Liver (tissue), 9 donors: ENCODE data around the gene GALNTL6. TPM values are rescaled to one million over a fixed set of nuclear protein-coding genes. Genes with fewer than 3 reads are reported as not detected.

Experiments used
- DNase-seq: peaks from one replicate; pipeline ENCODE4 v3.0.0-alpha.2; 2017; ENCODE audit warnings: low spot score
- H3K27ac ChIP-seq, 2 donors: one replicate each; pipeline ENCODE4 v1.7.0; 2013; ENCODE audit warnings: inconsistent platforms in 2 of 2, low read length in 2 of 2, control low read depth in 1 of 2, low read depth in 1 of 2, mild to moderate bottlenecking in 1 of 2
- H3K27me3 ChIP-seq, 4 donors: one replicate each; pipeline versions ENCODE4 v1.6.1 to v1.7.0; 2013; ENCODE audit warnings: low read length in 3 of 4, inconsistent platforms in 1 of 4, mild to moderate bottlenecking in 1 of 4, moderate library complexity in 1 of 4; ENCODE audit not compliant: control insufficient read depth in 4 of 4, insufficient read depth in 4 of 4
- H3K36me3 ChIP-seq, 4 donors: one replicate each; pipeline versions ENCODE4 v1.6.1 to v1.7.0; 2013; ENCODE audit warnings: low read length in 3 of 4, mild to moderate bottlenecking in 3 of 4, low read depth in 1 of 4, moderate library complexity in 1 of 4; ENCODE audit not compliant: control insufficient read depth in 4 of 4, insufficient read depth in 3 of 4
- H3K4me1 ChIP-seq, 4 donors: one replicate each; pipeline versions ENCODE4 v1.6.1 to v1.7.0; 2013; ENCODE audit warnings: low read length in 3 of 4, mild to moderate bottlenecking in 3 of 4, moderate library complexity in 1 of 4; ENCODE audit not compliant: control insufficient read depth in 4 of 4, insufficient read depth in 4 of 4
- H3K4me3 ChIP-seq, 3 donors: one replicate each; pipeline versions ENCODE4 v1.6.1 to v1.7.0; 2013; ENCODE audit warnings: low read length in 3 of 3, control low read depth in 1 of 3, low read depth in 1 of 3, mild to moderate bottlenecking in 1 of 3
- H3K9ac ChIP-seq, 2 donors: one replicate each; pipeline ENCODE4 v1.7.0; 2013; ENCODE audit warnings: low read length in 2 of 2, mild to moderate bottlenecking in 2 of 2, moderate library complexity in 2 of 2, control low read depth in 1 of 2, low read depth in 1 of 2
- H3K9me3 ChIP-seq, 4 donors: one replicate each; pipeline versions ENCODE4 v1.6.1 to v1.7.0; 2013; ENCODE audit warnings: low read length in 3 of 4; ENCODE audit not compliant: control insufficient read depth in 4 of 4
- EGR1 ChIP-seq, 2 donors: IDR thresholded peaks; 2 replicates each; pipeline ENCODE4 v1.6.1; 2016 to 2018; ENCODE audit warnings: antibody characterized with exemption in 2 of 2, low read depth in 2 of 2
- GABPA ChIP-seq, 2 donors: IDR thresholded peaks in 1 of 2; conservative IDR thresholded peaks in 1 of 2; 2 replicates each; pipeline ENCODE4 v1.6.1; 2016; ENCODE audit warnings: antibody characterized with exemption in 2 of 2, mild to moderate bottlenecking in 1 of 2, moderate library complexity in 1 of 2
- HNF4A ChIP-seq, 2 donors: conservative IDR thresholded peaks; 2 replicates each; pipeline ENCODE4 v1.6.1; 2016; ENCODE audit warnings: antibody characterized with exemption in 2 of 2, mild to moderate bottlenecking in 2 of 2
- HNF4G ChIP-seq: IDR thresholded peaks from 2 replicates; pipeline ENCODE4 v1.6.1; 2016; ENCODE audit warnings: antibody characterized with exemption
- YY1 ChIP-seq: IDR thresholded peaks from 2 replicates; pipeline ENCODE4 v1.6.1; 2016; ENCODE audit warnings: antibody characterized with exemption, mild to moderate bottlenecking
- WGBS: extraction: QIAGEN DNeasy Blood & Tissue Kit; methylation state at CpG from one replicate; pipeline ENCODE4 v1.1.7; 2013; 5-methylcytosine and 5-hydroxymethylcytosine counted together
- polyA plus RNA-seq, 2 donors: library from polyadenylated mRNA; stranded (reverse) in 1 of 2; unstranded in 1 of 2; fragments of 200-250 nt in 1 of 2; fragments of >200 nt in 1 of 2; fragmentation: Nextera tagmentation in 1 of 2; extraction: Ambion mirVana in 1 of 2; gene quantifications; one replicate each; pipeline versions ENCODE4 v1.2.1 to v1.2.3, GENCODE V29; 2013 to 2015
- total RNA-seq, 2 donors: library from RNA; depleted of rRNA; stranded (reverse); fragments of >200 nt; gene quantifications; one replicate each; pipeline ENCODE4 v1.2.3, GENCODE V29; 2014
- TF ChIP-seq, protein P1 (sequence below): IDR thresholded peaks from 2 replicates; pipeline ENCODE4 v1.6.1; 2016; ENCODE audit warnings: antibody characterized with exemption
- TF ChIP-seq, protein P2 (sequence below): IDR thresholded peaks from 2 replicates; pipeline ENCODE4 v1.6.1; 2016; ENCODE audit warnings: antibody characterized with exemption, mild to moderate bottlenecking
- donor health status: healthy.
- donor health status: healthy.
- donor health status: healthy.
- donor health status: healthy.
- donor health status: healthy.

GALNTL6 gene
- total and polyA plus RNA-seq, 4 donors, result 0.06 to 0.08 TPM; not detected in 2

DNA sequence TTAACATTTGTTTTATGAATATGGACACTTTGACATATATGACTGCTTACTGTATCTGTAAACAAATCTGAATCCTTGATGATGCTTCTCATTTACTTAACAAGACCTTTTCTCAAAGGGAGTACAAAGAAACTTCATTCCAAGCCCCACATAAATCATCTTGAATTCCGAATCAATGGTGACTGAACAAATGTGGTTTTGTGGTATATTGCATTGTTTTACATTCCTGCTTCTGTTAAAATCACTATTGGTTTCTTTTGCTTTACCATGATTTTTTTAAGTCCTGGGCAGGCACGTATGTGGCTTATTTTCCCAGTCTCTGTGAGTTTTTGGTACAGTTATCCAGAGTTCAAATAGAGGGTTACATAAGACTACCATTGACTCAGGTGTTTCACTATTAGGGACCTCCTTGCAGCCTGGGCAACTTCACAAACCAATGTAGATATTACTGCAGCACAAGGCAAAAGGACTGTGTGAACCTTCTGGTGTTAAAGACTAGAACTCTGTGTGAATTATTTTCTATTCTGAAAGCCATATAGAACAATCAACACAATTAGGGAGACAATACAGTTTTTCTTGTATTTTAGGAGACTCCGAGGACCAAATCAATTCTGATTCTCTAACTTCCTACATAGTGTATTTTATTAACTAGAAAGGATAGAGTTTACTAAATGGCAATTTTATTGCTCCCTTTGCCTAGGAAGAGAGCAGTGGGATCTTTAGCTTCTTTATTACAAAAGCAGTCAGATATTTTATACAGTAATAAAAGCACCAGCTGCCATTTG lies 196.4 kb downstream of the GALNTL6 start:
- DNase-seq, result no peak
- Histone ChIP-seq H3K9ac (no peak overlapping the region), H3K36me3 (no peaks in the 10 kb centered on the region), H3K9me3 (no peaks in the 10 kb centered on the region), H3K4me1 (no peaks in the 10 kb centered on the region), H3K4me3 (no peak overlapping the region), H3K27me3 (no peaks in the 10 kb centered on the region), H3K27ac (no peak overlapping the region)
- TF ChIP-seq HNF4G (no peak), HNF4A (conservative IDR thresholded peaks at IDR 0.05) (no peak), GABPA (IDR thresholded peaks at IDR 0.05 in 1 of 2, conservative IDR thresholded peaks at IDR 0.05 in 1 of 2) (no peak), YY1 (no peak)
- WGBS, result 66% methylated on average over 3 of the region's 3 CpGs

DNA sequence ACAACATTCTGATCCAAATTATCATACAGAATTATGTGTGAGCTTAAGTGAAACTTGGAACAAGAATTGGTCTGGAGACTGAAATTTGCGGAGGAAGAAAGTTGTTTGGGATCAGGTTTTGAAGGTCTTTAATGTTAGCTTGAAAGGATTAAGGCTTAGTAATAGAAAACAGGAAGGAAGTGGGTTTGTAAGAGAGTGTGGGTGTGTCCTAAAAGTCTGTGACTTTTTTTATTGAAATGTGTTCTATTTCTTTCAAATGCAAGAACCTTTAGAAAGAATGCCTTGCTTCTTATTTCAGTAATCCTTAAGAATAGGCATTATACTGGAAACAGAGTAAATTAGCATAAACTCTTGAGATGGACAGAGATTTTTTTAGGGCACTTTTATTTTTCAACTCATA lies 198.0 kb downstream of the GALNTL6 start:
- Histone ChIP-seq H3K4me3 (no peak overlapping the region), H3K9ac (no peak overlapping the region), H3K4me1 (no peaks in the 10 kb centered on the region), H3K36me3 (no peaks in the 10 kb centered on the region), H3K27me3 (no peaks in the 10 kb centered on the region), H3K9me3 (no peaks in the 10 kb centered on the region), H3K27ac (no peak overlapping the region)
- no peak for DNase-seq
- 64% methylated on average over 1 of the region's 1 CpG for WGBS
- TF ChIP-seq HNF4G, result no peak
- no peak for TF ChIP-seq EGR1 (IDR thresholded peaks at IDR 0.05; ENCODE audit: low read depth in 2 of 2)
- TF ChIP-seq, protein P1, sequence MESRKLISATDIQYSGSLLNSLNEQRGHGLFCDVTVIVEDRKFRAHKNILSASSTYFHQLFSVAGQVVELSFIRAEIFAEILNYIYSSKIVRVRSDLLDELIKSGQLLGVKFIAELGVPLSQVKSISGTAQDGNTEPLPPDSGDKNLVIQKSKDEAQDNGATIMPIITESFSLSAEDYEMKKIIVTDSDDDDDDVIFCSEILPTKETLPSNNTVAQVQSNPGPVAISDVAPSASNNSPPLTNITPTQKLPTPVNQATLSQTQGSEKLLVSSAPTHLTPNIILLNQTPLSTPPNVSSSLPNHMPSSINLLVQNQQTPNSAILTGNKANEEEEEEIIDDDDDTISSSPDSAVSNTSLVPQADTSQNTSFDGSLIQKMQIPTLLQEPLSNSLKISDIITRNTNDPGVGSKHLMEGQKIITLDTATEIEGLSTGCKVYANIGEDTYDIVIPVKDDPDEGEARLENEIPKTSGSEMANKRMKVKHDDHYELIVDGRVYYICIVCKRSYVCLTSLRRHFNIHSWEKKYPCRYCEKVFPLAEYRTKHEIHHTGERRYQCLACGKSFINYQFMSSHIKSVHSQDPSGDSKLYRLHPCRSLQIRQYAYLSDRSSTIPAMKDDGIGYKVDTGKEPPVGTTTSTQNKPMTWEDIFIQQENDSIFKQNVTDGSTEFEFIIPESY, result no peak

DNA sequence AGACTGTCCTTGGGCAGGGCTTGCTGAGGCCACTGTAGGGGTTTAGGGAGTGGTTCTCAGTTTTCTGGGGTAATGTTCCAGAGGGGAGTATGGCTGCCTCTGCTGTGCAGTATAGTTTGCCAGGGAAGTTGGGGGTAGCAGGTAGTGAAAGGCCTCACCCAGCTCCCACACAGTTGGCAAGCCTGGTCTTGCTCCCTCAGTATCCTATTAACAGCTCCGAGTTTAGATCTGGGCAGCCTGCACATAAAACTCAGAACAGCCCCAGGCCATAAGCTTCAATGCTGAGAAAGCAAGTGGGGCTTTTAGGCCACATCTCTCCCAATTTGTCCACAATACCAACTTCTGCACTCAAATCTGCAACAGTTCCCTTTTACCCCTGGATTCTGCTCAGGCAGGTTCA lies 205.2 kb downstream of the GALNTL6 start:
- TF ChIP-seq, protein P2, sequence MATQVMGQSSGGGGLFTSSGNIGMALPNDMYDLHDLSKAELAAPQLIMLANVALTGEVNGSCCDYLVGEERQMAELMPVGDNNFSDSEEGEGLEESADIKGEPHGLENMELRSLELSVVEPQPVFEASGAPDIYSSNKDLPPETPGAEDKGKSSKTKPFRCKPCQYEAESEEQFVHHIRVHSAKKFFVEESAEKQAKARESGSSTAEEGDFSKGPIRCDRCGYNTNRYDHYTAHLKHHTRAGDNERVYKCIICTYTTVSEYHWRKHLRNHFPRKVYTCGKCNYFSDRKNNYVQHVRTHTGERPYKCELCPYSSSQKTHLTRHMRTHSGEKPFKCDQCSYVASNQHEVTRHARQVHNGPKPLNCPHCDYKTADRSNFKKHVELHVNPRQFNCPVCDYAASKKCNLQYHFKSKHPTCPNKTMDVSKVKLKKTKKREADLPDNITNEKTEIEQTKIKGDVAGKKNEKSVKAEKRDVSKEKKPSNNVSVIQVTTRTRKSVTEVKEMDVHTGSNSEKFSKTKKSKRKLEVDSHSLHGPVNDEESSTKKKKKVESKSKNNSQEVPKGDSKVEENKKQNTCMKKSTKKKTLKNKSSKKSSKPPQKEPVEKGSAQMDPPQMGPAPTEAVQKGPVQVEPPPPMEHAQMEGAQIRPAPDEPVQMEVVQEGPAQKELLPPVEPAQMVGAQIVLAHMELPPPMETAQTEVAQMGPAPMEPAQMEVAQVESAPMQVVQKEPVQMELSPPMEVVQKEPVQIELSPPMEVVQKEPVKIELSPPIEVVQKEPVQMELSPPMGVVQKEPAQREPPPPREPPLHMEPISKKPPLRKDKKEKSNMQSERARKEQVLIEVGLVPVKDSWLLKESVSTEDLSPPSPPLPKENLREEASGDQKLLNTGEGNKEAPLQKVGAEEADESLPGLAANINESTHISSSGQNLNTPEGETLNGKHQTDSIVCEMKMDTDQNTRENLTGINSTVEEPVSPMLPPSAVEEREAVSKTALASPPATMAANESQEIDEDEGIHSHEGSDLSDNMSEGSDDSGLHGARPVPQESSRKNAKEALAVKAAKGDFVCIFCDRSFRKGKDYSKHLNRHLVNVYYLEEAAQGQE, result no peak
- TF ChIP-seq, protein P1, result no peak
- 72% methylated on average over 1 of the region's 1 CpG for WGBS
- H3K9me3 ChIP-seq, result no peaks in the 10 kb centered on the region
- no peak overlapping the region for H3K4me3 ChIP-seq
- H3K9ac ChIP-seq, result no peak overlapping the region
- no peak overlapping the region for H3K27ac ChIP-seq
- no peaks in the 10 kb centered on the region for H3K36me3 ChIP-seq
- H3K27me3 ChIP-seq, result no peaks in the 10 kb centered on the region
- H3K4me1 ChIP-seq, result no peaks in the 10 kb centered on the region
- DNase-seq, result no peak
